Mesenchymal stem cell (in vitro differentiated cells and primary cell): ENCODE measurements around the gene ROBO2.

Experiments
- DNase-seq: peaks from one replicate; pipeline ENCODE4 v3.0.0-alpha.2; 2013
- H2AFZ ChIP-seq: one replicate; pipeline ENCODE4 v1.6.1; 2013; ENCODE audit warnings: low read depth, mild to moderate bottlenecking, control low read depth, inconsistent platforms, low read length, moderate library complexity
- H2AK5ac ChIP-seq: 2 replicates; pipeline ENCODE4 v1.6.1; 2013; ENCODE audit warnings: low read length, moderate library complexity, mild to moderate bottlenecking, inconsistent platforms; ENCODE audit not compliant: severe bottlenecking
- H2BK120ac ChIP-seq: one replicate; pipeline ENCODE4 v1.6.1; 2013; ENCODE audit warnings: low read depth, mild to moderate bottlenecking, inconsistent platforms, low read length, moderate library complexity
- H2BK12ac ChIP-seq, 2 experiments: one replicate each; pipeline ENCODE4 v1.6.1; 2013; ENCODE audit warnings: inconsistent platforms in 2 of 2, low read length in 2 of 2, mild to moderate bottlenecking in 2 of 2, moderate library complexity in 2 of 2, control low read depth in 1 of 2
- H2BK15ac ChIP-seq: one replicate; pipeline ENCODE4 v1.6.1; 2013; ENCODE audit warnings: mild to moderate bottlenecking, low read depth, inconsistent platforms; ENCODE audit not compliant: poor library complexity, severe bottlenecking
- H2BK5ac ChIP-seq: 2 replicates; pipeline ENCODE4 v1.6.1; 2013; ENCODE audit warnings: low read depth, mild to moderate bottlenecking, low read length, control low read depth, inconsistent platforms; ENCODE audit not compliant: poor library complexity, severe bottlenecking
- H3K14ac ChIP-seq, 2 experiments: one replicate each; pipeline ENCODE4 v1.6.1; 2013; ENCODE audit warnings: inconsistent platforms in 2 of 2, low read length in 2 of 2, control low read depth in 1 of 2, mild to moderate bottlenecking in 1 of 2, moderate library complexity in 1 of 2
- H3K18ac ChIP-seq, 2 experiments: one replicate each; pipeline ENCODE4 v1.6.1; 2013; ENCODE audit warnings: inconsistent platforms in 2 of 2, low read length in 2 of 2, control low read depth in 1 of 2, low read depth in 1 of 2, mild to moderate bottlenecking in 1 of 2
- H3K23ac ChIP-seq, 2 experiments: one replicate each; pipeline ENCODE4 v1.6.1; 2013; ENCODE audit warnings: inconsistent platforms in 2 of 2, low read length in 2 of 2, mild to moderate bottlenecking in 2 of 2, moderate library complexity in 2 of 2, control low read depth in 1 of 2
- H3K27ac ChIP-seq: 2 replicates; pipeline ENCODE4 v1.5.1; 2013; ENCODE audit warnings: mild to moderate bottlenecking, moderate library complexity, low read length, control low read depth, inconsistent platforms; ENCODE audit not compliant: poor library complexity, severe bottlenecking
- H3K27me3 ChIP-seq, 2 experiments: 2 replicates each; pipeline versions ENCODE4 v1.6.1 to v1.7.0; 2013; ENCODE audit warnings: low read length in 2 of 2, mild to moderate bottlenecking in 2 of 2, moderate library complexity in 2 of 2, control low read depth in 1 of 2, inconsistent platforms in 1 of 2; ENCODE audit not compliant: control insufficient read depth in 1 of 2, insufficient read depth in 1 of 2
- H3K36me3 ChIP-seq, 2 experiments: 2 replicates each; pipeline versions ENCODE4 v1.6.1 to v1.7.0; 2013; ENCODE audit warnings: low read length in 2 of 2, control low read depth in 1 of 2, inconsistent platforms in 1 of 2, low read depth in 1 of 2, mild to moderate bottlenecking in 1 of 2; ENCODE audit not compliant: insufficient read depth in 2 of 2, control insufficient read depth in 1 of 2
- H3K4ac ChIP-seq, 2 experiments: one replicate each; pipeline ENCODE4 v1.6.1; 2013; ENCODE audit warnings: inconsistent platforms in 2 of 2, low read length in 2 of 2, mild to moderate bottlenecking in 2 of 2, moderate library complexity in 2 of 2, control low read depth in 1 of 2, low read depth in 1 of 2
- H3K4me1 ChIP-seq: 2 replicates; pipeline ENCODE4 v1.6.1; 2013; ENCODE audit warnings: low read depth, low read length, control low read depth; ENCODE audit not compliant: control insufficient read depth, insufficient read depth
- H3K4me2 ChIP-seq: 2 replicates; pipeline ENCODE4 v1.6.1; 2013; ENCODE audit warnings: low read length, mild to moderate bottlenecking, inconsistent platforms; ENCODE audit not compliant: poor library complexity, severe bottlenecking
- H3K4me3 ChIP-seq, 2 experiments: 2 replicates each; pipeline versions ENCODE4 v1.5.1 to v1.7.0; 2013; ENCODE audit warnings: low read length in 2 of 2, mild to moderate bottlenecking in 2 of 2, control low read depth in 1 of 2, low read depth in 1 of 2; ENCODE audit not compliant: insufficient read depth in 1 of 2
- H3K79me1 ChIP-seq: replicated peaks from 2 replicates; pipeline ENCODE4 v1.6.1; 2013; ENCODE audit warnings: mild to moderate bottlenecking, control low read depth, low read length, inconsistent platforms; ENCODE audit not compliant: poor library complexity, severe bottlenecking
- H3K9ac ChIP-seq: 2 replicates; pipeline ENCODE4 v1.7.0; 2013; ENCODE audit warnings: mild to moderate bottlenecking, low read length, moderate library complexity
- H3K9me3 ChIP-seq: 2 replicates; pipeline ENCODE4 v1.7.0; 2013; ENCODE audit warnings: mild to moderate bottlenecking, low read length; ENCODE audit not compliant: control insufficient read depth
- H4K8ac ChIP-seq: one replicate; pipeline ENCODE4 v1.6.1; 2013; ENCODE audit warnings: inconsistent platforms, mild to moderate bottlenecking, low read length, moderate library complexity
- H4K91ac ChIP-seq: one replicate; pipeline ENCODE4 v1.6.1; 2013; ENCODE audit warnings: mild to moderate bottlenecking, low read length, inconsistent platforms
- WGBS: methylation state at CpG from one replicate; pipeline ENCODE4 v1.1.7; 2013; ENCODE audit warnings: mixed read lengths; 5-methylcytosine and 5-hydroxymethylcytosine counted together

The ROBO2 gene

DNA sequence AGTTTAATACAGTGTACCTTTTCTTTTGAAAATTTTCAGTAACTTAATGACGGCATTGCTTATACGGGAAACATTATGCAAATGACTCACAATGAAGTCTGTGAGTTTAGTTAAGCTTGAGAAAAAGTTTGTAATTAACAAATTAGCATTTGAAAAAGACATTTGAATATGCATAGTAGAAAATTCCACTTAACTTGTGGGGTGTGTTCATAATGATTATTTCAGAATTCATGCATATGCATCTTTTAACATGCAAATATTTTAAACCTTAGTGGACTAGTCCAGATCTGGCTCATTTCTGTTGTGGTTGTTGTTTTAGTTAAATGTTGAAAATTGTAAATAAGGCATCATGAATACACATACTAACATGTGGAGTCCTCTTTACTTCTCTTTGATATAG is 239.4 kb downstream of the ROBO2 start:
- no peak overlapping the region for H3K27ac ChIP-seq
- no peak overlapping the region for H2BK5ac ChIP-seq
- H3K9ac ChIP-seq = no peak overlapping the region
- no peak overlapping the region for H2BK15ac ChIP-seq
- H3K4ac ChIP-seq = no peak overlapping the region
- H3K14ac ChIP-seq = no peak overlapping the region
- H4K8ac ChIP-seq = no peak overlapping the region
- 93% methylated on average over 2 of the region's 2 CpGs for WGBS
- no peak overlapping the region for H3K23ac ChIP-seq
- H3K36me3 ChIP-seq = no peaks in the 10 kb centered on the region
- H2BK120ac ChIP-seq = no peak overlapping the region
- DNase-seq = no peak
- H3K9me3 ChIP-seq = no peaks in the 10 kb centered on the region
- peaks cover 2% of the 10 kb centered on the region for H3K4me1 ChIP-seq
- no peak overlapping the region for H3K18ac ChIP-seq
- H3K79me1 ChIP-seq = no peaks in the 10 kb centered on the region
- no peak overlapping the region for H2BK12ac ChIP-seq
- no peak overlapping the region for H2AK5ac ChIP-seq
- no peak overlapping the region for H4K91ac ChIP-seq
- no peak overlapping the region for H2AFZ ChIP-seq
- H3K27me3 ChIP-seq = no peaks in the 10 kb centered on the region
- H3K4me3 ChIP-seq = no peak overlapping the region
- no peak overlapping the region for H3K4me2 ChIP-seq

DNA sequence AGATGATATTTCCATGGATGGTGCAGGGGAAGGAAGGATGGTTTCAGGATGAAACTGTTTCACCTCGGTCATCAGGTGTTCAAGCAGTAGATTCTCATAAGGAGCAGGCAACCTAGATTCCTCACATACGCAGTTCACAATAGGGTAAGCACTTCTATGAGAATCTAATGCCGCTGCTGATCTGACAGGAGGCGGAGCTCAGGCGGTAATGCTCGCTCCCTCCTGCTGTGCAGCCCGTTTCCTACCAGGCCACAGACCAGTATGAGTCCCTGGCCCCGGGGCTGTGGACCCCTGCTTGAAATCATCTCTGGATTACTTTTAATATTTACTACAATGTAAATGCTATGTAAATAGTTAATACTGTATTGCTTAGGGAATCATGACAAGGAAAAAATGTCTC is 241.8 kb downstream of the ROBO2 start:
- no peak overlapping the region for H2BK120ac ChIP-seq
- no peak overlapping the region for H3K23ac ChIP-seq
- H3K9ac ChIP-seq = no peak overlapping the region
- no peak overlapping the region for H3K4me2 ChIP-seq
- H2BK15ac ChIP-seq = no peak overlapping the region
- H3K27ac ChIP-seq = no peak overlapping the region
- H4K91ac ChIP-seq = no peak overlapping the region
- DNase-seq = no peak
- H2AFZ ChIP-seq = peak overlapping the region; percentile 14
- no peak overlapping the region for H3K4me3 ChIP-seq
- H3K14ac ChIP-seq = peak overlapping the region in 1 of 2 experiments; percentile 60
- H2BK5ac ChIP-seq = no peak overlapping the region
- H3K27me3 ChIP-seq = no peaks in the 10 kb centered on the region
- no peak overlapping the region for H3K4ac ChIP-seq
- no peaks in the 10 kb centered on the region for H3K79me1 ChIP-seq
- H3K9me3 ChIP-seq = no peaks in the 10 kb centered on the region
- no peak overlapping the region for H2BK12ac ChIP-seq
- WGBS = 65% methylated on average over 6 of the region's 8 CpGs
- no peak overlapping the region for H3K18ac ChIP-seq
- peaks cover 2% of the 10 kb centered on the region for H3K4me1 ChIP-seq
- no peaks in the 10 kb centered on the region for H3K36me3 ChIP-seq
- H4K8ac ChIP-seq = no peak overlapping the region
- no peak overlapping the region for H2AK5ac ChIP-seq

DNA sequence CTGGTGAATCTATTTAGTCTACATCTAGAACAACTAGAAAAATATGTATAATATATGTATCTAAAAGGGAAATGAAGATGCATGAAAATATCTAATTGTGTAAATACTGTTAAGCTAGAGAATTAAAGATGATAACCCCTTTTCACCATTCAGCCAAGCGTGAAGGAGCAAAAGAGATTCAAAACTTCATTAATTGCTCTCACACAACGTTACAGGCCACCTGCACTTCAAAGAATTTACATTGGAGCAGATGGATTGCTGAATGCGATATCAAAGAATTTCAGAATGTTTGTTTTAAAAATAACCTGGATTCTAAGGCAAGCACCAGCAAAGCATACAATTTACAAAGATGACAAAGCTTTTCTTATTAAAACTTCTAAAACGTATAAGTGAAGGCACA is 243.2 kb downstream of the ROBO2 start:
- no peak overlapping the region for H4K8ac ChIP-seq
- no peaks in the 10 kb centered on the region for H3K79me1 ChIP-seq
- no peaks in the 10 kb centered on the region for H3K9me3 ChIP-seq
- no peak overlapping the region for H3K14ac ChIP-seq
- no peak overlapping the region for H2AK5ac ChIP-seq
- no peak overlapping the region for H3K23ac ChIP-seq
- H2BK120ac ChIP-seq = no peak overlapping the region
- 71% methylated on average over 2 of the region's 4 CpGs for WGBS
- H2BK12ac ChIP-seq = no peak overlapping the region
- H3K27ac ChIP-seq = no peak overlapping the region
- no peak overlapping the region for H3K4me3 ChIP-seq
- H3K27me3 ChIP-seq = no peaks in the 10 kb centered on the region
- no peak for DNase-seq
- no peak overlapping the region for H3K9ac ChIP-seq
- peaks cover 2% of the 10 kb centered on the region for H3K4me1 ChIP-seq
- H2AFZ ChIP-seq = no peak overlapping the region
- no peak overlapping the region for H3K18ac ChIP-seq
- no peak overlapping the region for H3K4ac ChIP-seq
- no peak overlapping the region for H4K91ac ChIP-seq
- H3K4me2 ChIP-seq = no peak overlapping the region
- H2BK5ac ChIP-seq = no peak overlapping the region
- H2BK15ac ChIP-seq = no peak overlapping the region
- H3K36me3 ChIP-seq = no peaks in the 10 kb centered on the region

DNA sequence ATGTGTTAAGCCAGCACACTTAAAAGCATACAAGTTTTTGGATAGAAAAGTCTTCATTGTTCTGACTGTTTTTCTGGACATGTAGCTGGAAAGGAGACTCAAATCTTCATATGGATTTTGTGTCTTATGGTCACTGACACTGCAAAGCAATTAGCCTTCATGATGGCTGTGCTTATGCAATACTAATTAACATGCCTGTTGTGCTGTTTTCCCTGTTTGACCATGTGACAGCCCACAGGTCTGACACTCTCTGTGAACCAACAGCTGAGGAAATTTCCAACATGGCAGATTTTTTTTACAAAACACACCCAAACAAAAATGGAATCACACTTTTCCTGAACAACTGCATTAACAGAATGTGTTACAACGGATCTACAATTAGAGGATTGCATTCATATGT is 248.4 kb downstream of the ROBO2 start:
- no peak overlapping the region for H2BK120ac ChIP-seq
- no peak overlapping the region for H2BK5ac ChIP-seq
- H3K4me1 ChIP-seq = no peaks in the 10 kb centered on the region
- no peak overlapping the region for H2BK15ac ChIP-seq
- no peak overlapping the region for H3K4me3 ChIP-seq
- no peak overlapping the region for H2BK12ac ChIP-seq
- no peak overlapping the region for H3K4ac ChIP-seq
- H2AFZ ChIP-seq = no peak overlapping the region
- no peak for DNase-seq
- H3K27ac ChIP-seq = no peak overlapping the region
- H3K9me3 ChIP-seq = no peaks in the 10 kb centered on the region
- H3K36me3 ChIP-seq = no peaks in the 10 kb centered on the region
- no peaks in the 10 kb centered on the region for H3K27me3 ChIP-seq
- H3K9ac ChIP-seq = no peak overlapping the region
- no peak overlapping the region for H3K23ac ChIP-seq
- no peak overlapping the region for H2AK5ac ChIP-seq
- no peak overlapping the region for H3K14ac ChIP-seq
- WGBS = no CpG with 5 or more reads among the region's 1 CpG
- no peak overlapping the region for H4K91ac ChIP-seq
- no peak overlapping the region for H4K8ac ChIP-seq
- no peak overlapping the region for H3K4me2 ChIP-seq
- no peak overlapping the region for H3K18ac ChIP-seq
- no peaks in the 10 kb centered on the region for H3K79me1 ChIP-seq
